Fibroblast of skin of right biceps (primary cell): ENCODE data around the gene PDK4.
"Not testable (repeated sequence)": the region's sequence is repeated elsewhere in the genome, so short reads cannot be mapped to it uniquely, and the experiment has no call there.

Source experiments
- DNase-seq: peaks from one replicate; pipeline ENCODE4 v3.0.0-alpha.2; 2013

Gene PDK4

DNA sequence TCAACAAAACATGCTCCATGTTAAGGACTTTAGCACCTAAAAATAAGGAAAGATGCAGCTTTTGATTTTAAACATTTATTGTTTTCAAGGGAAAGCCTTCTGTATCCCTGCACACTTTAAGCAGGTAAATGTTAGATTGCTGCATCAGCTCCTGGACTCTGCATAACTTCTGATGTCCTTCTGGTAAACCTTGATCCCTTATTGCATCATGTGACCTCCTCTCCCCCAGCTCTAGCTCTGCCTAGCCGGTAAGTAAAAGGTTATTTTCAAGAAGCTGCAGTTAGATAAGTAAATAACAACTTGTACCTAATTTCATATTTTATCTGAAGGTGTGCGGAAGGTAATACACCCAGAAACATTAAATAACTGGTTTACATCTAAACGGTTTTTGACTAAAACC, 37.5 kb downstream of the PDK4 start:
- DNase-seq, result no peak

DNA sequence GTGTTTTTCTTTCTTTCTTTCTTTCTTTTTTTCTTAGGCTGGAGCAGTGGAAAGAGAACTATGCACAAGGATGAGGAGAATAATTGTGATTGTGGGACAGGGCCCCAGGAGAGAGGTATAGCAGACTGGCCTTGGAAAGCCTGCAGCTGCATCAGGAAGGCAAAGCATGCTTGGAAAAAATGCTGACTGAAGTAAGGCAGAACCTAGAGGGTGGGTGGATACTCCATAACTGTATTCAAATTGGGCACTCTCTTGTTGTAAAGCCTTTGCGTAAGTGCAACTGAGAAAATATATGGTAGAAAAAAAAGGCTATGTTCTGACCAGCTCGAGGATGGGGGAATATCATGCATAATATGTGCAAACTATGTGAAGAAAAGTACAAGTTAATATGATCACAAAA, 39.5 kb downstream of the PDK4 start:
- DNase-seq, result no peak

DNA sequence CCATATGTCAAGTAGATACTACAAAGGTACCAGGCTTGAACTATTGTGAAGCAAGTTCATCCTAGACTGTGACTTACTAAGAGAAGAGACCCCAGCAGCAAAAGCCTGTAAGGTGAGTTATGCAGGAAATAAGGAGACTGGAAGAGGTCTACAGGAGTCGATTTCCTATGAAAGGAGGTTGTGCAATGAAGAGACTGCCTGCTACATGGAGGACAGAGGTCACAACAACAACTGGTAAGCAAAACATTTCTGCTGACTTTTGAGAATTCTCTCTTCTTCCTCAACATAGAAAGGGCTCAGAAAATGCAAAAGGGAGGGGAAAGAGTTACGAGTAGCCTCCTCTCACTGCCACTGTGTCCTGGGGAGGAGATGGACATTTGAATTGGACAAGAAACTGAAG, 42.4 kb downstream of the PDK4 start:
- DNase-seq, result no peak

DNA sequence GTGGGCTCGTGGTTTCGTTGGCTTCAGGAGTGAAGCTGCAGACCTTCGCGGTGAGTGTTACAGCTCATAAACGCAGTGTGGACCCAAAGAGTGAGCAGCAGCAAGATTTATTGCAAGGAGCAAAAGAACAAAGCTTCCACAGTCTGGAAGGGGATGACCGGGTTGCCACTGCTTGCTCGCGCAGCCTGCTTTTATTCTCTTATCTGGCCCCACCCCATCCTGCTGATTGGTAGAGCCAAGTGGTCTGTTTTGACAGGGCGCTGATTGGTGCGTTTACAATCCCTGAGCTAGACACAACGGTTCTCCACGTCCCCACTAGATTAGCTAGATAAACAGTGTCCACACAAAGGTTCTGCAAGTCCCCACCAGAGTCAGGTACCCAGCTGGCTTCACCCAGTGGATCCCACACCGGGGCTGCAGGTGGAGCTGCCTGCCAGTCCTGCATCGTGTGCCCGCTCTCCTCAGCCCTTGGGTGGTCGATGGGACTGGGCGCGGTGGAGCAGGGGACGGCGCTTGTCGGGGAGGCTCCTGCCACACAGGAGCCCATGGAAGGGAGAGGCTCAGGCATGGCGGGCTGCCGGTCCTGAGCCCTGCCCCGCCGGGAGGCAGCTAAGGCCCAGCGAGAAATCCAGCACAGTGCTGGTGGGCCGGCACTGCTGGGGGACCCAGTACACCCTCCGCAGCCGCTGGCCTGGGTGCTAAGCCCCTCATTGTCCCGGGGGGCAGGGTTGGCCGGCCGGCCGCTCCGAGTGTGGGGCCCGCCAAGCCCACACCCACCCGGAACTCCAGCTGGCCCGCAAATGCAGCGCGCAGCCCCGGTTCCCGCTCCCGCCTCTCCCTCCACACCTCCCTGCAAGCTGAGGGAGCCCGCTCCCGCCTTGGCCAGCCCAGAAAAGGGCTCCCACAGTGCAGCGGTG, 44.0 kb downstream of the PDK4 start:
- DNase-seq, result not testable (repeated sequence)

DNA sequence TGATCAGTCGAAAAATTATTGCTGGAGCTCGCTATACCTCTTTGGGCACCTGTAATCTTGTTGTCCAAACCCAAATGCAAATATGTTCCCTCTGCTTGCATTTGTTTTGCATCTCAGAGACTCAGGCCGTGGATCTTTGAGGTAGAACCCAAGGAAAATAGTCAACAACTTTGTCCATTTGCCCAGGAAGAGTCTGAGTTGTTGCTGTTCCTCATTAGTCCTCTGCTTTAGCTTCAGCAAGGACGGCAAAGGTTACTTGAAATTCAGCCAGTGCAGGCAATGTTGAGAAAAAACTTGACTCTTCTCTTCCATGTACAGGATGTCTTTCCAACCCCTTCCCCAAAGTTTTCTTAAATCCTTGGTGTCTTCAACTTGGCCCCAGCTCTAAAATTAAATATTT, 45.8 kb downstream of the PDK4 start:
- DNase-seq, result no peak

DNA sequence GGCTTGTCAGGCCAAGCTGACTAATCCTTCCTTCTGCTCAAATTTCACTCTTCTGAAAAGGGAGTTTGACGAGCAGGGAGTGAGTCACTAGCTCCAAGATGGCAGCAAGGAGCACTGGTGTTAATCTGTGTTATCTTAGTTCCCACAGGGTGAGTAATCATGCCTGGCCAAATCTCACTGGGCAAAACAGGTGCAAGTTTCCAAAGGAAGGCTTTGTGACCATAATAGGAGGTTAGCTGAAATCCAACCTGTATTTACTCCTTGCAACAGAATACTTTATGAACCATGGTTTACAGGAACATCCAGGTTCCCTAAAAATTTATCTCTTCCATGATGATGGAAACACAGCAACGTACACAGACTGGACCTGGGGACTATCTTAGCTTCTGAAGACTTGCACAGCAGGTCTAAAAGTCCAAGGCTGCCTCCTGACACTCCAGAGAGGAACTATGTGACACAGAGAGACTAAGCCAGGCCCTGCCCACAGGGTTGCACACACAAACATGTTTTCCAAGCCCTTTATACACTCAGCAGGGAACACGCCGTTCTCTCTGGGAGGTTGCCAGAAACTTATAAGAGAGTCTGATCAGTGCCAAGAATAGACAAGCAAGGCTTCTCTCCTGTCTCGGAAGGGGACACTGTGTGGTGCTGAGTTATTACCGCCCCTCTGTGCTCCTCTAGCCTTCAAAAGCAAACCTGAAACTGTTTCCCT, 46.3 kb downstream of the PDK4 start:
- DNase-seq, result peak; percentile 57

DNA sequence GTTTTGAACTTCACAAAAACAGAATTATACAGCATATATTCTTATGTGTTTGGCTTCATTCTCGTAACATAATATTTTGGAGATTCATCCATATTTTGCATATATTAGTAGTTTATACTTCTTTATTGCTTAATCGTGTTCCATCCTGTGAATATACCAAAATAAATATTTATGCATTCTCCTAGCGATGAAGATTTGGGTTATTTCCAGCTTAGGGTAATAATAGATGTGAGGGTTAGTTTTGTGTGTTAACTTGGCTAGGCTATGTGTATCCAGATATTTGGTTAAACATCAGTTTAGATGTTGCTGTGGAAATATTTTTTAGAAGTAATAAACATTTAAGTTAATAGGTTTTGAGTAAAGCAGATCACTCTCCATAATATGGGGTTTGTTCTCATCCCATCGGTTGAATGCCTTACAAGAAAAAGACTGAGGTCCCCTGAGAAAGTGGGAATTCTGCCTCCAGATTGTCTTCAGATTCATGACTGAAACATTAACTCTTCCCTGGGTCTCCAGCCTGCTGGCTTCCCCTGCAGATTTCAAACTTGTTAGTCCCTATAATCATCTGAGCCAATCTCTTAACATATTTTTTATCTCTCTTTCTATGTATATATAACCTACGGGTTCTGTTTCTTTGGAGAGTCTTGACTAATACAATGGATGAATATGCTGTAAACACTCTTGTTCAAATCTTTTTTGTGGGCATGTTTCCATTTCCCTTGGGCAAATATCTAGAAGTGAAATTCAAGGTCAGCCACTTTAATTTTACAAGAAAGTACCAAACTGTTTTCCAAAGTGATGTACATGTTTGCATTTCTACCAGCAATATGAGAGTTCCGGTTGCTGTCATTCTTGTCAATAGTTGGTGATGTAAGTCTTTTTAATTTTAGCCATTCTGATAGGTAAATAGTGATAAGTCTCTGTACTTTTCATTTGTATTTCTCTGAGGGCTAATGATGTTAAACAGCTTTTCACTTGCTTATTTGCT, 48.7 kb downstream of the PDK4 start:
- no peak for DNase-seq

DNA sequence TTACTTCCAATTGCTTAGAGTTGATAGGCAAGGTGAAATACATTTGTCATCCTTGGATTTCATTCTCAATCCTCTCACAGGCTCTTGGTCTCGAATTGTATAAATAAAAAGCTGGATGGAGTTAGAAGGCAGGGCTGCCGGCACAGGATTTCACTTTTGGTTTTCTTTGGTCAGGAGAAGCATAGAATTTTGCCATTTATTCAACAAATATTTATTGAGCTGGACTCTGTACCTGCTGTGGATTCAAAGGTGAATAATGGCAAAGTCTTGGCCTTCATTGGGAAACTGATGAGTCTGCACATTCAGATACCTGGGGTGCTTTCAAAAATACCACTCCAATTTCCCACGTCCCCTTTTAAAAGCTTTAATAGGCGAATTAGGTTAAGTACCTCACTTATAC, 49.7 kb downstream of the PDK4 start:
- no peak for DNase-seq

DNA sequence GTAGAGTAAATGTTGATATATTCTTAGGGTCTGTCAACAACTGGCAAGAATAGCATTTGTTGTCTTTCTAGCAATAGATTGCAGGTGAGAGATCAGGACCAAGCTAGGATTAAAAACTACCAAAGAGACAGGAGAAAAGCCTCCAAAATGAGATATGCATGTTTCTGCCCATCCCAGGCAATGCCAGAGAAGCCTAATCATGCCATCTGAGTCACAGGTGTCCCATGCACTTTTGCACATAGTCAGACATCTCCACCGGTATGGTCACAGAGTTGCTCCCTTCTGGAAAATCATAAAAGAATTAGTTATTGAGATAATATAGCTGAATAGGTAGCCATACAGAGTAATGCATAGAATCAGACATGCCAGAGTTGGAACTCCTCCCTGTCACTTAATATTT, 50.6 kb downstream of the PDK4 start:
- DNase-seq, result no peak

DNA sequence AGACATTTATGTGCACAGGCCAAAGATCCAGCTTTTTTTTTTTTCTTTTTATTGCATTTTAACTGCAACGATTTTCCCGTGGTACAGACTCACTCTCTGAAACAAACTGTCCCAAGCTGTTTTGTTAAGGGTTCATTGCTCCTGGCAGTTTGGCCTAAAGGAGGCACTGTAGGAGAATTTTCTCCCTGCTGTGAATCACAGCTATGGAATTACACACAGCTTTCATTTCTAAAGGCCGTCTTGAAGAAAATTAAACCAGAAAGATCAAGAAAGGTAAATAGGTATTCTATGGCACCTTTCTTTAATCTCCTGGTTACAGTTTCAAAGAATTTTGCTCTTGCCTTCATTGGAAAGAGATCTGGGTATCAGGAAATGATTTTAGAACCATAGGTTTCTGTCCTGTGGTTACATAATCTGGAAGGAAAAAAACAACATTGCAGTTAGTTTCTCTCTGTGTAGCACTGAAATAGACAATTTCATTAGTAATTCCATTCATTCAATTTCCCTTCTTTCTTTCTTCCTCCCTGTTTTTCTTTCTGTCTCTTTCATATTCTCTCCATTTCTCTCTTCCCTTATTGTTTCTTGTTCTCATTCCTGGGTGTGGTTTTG, 51.2 kb downstream of the PDK4 start:
- peak; percentile 50 for DNase-seq

DNA sequence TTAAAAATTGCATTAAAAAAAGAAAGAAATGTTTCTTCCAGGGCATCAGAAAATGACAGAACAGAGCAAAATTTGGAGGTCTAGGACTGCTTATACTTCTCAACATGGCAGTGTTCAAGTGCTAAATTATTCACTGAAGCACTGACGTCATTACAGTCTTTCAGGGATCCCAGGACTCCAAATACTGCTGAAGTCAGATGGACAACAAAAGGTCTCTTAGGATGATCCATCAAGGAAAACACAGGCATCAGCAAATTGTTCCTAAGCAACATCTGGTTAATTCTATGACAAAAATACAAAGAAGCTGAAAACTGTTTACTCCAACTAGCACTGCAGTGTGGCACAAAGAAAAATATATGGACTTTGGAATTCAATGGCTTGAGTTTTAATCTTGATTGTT, 52.1 kb downstream of the PDK4 start:
- DNase-seq, result no peak

DNA sequence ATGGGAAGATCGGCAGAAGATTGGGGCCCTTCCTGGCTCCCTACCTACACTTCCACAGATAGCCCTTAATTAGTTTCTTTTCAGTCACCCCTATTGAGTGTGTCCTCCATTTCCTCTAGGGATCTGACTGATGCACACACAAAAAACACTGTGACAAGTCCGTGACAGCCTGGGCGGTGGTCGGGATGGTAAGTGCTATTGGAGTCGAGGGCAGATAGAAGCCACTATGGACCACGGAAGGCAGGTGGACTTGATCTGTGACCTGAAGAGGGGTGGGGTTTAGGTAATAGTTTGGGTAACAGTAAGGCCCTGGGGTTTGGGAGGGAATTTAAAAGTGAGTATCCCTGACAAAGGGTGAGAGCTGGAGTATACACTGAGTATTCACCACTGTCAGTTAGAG, 53.0 kb downstream of the PDK4 start:
- no peak for DNase-seq

DNA sequence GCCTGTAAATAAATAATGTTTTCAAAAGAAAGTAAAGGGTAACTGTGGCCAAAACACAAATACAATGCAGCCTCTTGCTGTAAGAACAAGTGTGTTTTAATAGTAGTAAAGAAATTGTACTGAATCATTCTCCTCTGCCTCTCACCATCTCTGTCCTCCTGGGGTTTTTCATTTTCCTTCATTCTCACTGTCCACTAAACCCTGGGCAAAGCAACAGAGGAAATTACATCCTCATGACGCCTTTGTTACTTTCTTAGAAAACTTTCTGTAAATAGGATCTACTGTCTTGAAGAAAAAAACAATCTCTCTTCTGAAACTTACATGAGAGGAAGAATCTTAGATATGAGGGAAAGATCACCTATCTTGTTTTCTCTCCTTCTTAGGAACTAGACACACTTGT, 56.0 kb downstream of the PDK4 start:
- DNase-seq, result no peak

DNA sequence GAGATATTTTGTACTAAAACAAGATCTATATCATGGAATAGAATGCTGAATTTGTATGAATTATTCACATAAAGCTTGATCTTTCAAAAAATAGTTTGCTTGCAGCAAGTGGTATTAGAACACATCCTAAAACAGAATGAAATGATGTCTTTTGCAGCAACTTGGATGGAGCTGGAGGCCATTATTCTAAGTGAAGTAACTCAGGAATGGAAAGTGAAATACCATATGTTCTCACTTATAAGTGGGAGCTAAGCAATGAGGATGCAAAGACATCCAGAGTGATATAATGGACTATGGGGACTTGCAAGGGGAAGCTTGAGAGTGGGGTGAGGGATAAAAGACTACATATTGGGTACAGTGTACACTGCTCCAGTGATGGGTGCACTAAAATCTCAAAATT, 56.9 kb downstream of the PDK4 start:
- DNase-seq, result no peak

DNA sequence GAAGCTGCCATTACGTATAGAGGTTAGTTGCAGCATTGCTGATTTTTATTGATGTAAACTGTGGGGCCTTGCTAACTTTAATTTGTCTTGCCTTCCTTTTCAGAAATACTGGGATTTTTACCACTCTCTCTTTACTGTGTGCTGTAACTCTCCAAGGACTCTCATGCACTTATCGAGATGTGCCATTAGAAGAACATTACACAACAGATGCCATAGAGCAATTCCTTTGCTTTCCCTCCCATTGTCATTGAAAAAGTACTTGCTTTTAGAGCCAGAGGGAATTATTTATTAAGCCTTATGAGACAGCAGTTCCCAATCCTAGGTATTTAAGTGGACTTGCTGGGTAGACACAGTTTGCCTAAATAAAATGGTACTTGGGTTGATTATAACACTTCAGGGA, 58.8 kb downstream of the PDK4 start:
- no peak for DNase-seq

DNA sequence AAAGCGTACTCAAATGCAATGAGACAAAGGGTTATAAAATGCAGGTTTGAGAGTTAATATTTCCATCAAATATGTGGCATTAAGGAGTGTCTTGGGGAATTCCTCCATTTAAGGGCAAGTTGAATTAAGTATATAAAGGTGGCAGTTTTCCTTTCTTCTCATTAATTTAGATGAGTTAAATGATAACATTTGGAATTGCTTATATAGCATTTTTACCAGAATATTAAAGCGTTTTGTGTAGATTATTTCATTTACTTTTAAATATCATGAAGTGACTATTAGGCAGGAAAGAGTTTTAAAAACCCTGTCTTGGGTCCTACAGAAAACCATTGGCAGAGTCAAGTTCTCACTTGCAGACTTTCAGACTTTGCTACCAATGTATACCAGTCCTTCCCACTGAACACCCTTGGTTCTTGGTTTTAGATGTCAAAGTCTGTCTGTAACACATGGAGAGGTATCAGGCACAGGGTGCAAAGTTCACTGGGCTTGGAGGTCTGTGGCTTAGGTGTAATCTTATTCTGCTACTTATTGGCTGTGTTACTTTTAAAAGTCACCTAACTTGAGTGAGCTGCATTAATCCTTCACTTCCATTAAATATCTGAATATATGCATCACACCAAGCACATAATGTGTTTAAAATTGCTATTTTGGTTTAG, 59.5 kb downstream of the PDK4 start:
- DNase-seq, result no peak

DNA sequence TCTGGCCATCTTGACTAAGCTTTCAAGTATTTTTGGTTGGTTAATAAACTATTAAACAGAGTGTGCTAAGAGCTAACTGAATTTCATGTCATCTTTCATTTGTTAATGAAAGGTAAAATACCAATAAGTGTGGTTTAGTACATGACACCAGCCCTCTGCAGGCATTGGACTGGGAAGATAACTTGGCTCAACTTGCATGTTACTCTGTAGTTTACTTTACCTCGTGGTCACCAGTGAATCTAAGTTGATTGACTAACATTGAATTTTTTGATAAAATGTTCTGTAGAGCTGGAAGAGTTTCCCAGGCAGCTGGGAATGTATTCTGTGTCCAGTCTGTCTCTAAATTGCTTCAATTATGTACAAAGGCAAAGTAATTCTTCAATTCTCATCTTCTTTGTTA, 60.7 kb downstream of the PDK4 start:
- DNase-seq, result no peak

DNA sequence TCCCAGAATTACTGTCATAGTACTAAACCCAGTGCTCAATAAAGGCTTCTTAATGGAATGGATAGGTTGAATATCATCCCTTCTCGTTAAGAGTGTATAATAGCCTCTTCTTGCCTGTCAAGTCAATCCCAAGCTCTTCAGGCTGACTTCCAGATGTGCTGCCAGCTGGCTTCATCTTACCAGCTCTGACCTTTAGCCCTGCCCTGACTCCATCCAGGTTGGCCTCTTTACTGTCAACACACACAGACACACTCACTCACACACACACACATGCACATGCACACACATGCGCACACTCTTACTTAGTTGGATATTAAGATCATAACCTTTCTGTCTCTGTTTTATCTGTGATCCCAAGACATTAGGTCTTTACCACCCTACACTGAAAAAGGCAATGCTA, 61.5 kb downstream of the PDK4 start:
- DNase-seq, result no peak
